ENCODE data around the gene IFI35. TPM values are rescaled to one million over a fixed set of nuclear protein-coding genes. Genes with fewer than 3 reads are reported as not detected.
"Not testable (repeated sequence)": the region's sequence is repeated elsewhere in the genome, so short reads cannot be mapped to it uniquely, and the experiment has no call there.

The IFI35 gene
- total RNA-seq, 1 donor from 2014 or later: 0.79 TPM

GRCh38 chr17:42975265-42975664 is 31.3 kb upstream of the IFI35 start:
- TF ChIP-seq CTCF (IDR thresholded peaks at IDR 0.05; ENCODE audit: insufficient read depth, low read length, severe bottlenecking): no peak
- FAIRE-seq: no peak
- Histone ChIP-seq H3K4me3 (ENCODE audit: low read depth, low read length) (no peak overlapping the region), H3K27me3 (ENCODE audit: control insufficient read depth, insufficient read depth, low read length) (no peaks in the 10 kb centered on the region), H3K36me3 (ENCODE audit: control insufficient read depth, insufficient read depth, low read length) (no peaks in the 10 kb centered on the region)
- DNase-seq (ENCODE audit: low read depth): no peak

GRCh38 chr17:42975701-42976100 is 30.9 kb upstream of the IFI35 start:
- FAIRE-seq; H3K36me3 ChIP-seq (ENCODE audit: control insufficient read depth, insufficient read depth, low read length); DNase-seq (ENCODE audit: low read depth); H3K27me3 ChIP-seq (ENCODE audit: control insufficient read depth, insufficient read depth, low read length); H3K4me3 ChIP-seq (ENCODE audit: low read depth, low read length): not testable (repeated sequence)

- no peak for TF ChIP-seq CTCF (IDR thresholded peaks at IDR 0.05; ENCODE audit: insufficient read depth, low read length, severe bottlenecking)
- Histone ChIP-seq H3K27me3 (ENCODE audit: control insufficient read depth, insufficient read depth, low read length) (no peaks in the 10 kb centered on the region), H3K4me3 (ENCODE audit: low read depth, low read length) (peak within 1 kb of the TSS; percentile 70), H3K36me3 (ENCODE audit: control insufficient read depth, insufficient read depth, low read length) (peaks cover 1% of the 10 kb centered on the region)
- DNase-seq (ENCODE audit: low read depth) (no peak), FAIRE-seq (no peak)
Observed at GRCh38 chr17:42979511-42980273, 26.9 kb upstream of the IFI35 start, which contains the start of gene PTGES3L. PTGES3L (minus strand) TSS chr17:42980080; CDS start chr17:42980053, 27 bp downstream.

- Histone ChIP-seq H3K27me3 (ENCODE audit: control insufficient read depth, insufficient read depth, low read length) (no peaks in the 10 kb centered on the region), H3K4me3 (ENCODE audit: low read depth, low read length) (peak within 1 kb of the TSS; percentile 70), H3K36me3 (ENCODE audit: control insufficient read depth, insufficient read depth, low read length) (peaks cover 1% of the 10 kb centered on the region)
- FAIRE-seq (no peak), DNase-seq (ENCODE audit: low read depth) (peak; percentile 63)
- no peak for TF ChIP-seq CTCF (IDR thresholded peaks at IDR 0.05; ENCODE audit: insufficient read depth, low read length, severe bottlenecking)
Observed at GRCh38 chr17:42980274-42980765, 26.3 kb upstream of the IFI35 start, which contains the start of gene RUNDC1. RUNDC1 (plus strand) TSS chr17:42980565; CDS start chr17:42980577, 12 bp downstream.

GRCh38 chr17:42980766-42981397 is 25.7 kb upstream of the IFI35 start:
- peak; percentile 62 for DNase-seq (ENCODE audit: low read depth)
- Histone ChIP-seq H3K4me3 (ENCODE audit: low read depth, low read length) (peak overlapping the region; percentile 70), H3K36me3 (ENCODE audit: control insufficient read depth, insufficient read depth, low read length) (peaks cover 1% of the 10 kb centered on the region), H3K27me3 (ENCODE audit: control insufficient read depth, insufficient read depth, low read length) (no peaks in the 10 kb centered on the region)
- FAIRE-seq: no peak
- peak; percentile 42 for TF ChIP-seq CTCF (IDR thresholded peaks at IDR 0.05; ENCODE audit: insufficient read depth, low read length, severe bottlenecking)

GRCh38 chr17:42982266-42982665 is 24.3 kb upstream of the IFI35 start:
- no peak overlapping the region for H3K4me3 ChIP-seq (ENCODE audit: low read depth, low read length)
- no peak for TF ChIP-seq CTCF (IDR thresholded peaks at IDR 0.05; ENCODE audit: insufficient read depth, low read length, severe bottlenecking)
- FAIRE-seq (no peak), DNase-seq (ENCODE audit: low read depth) (no peak)
- peaks cover 4% of the 10 kb centered on the region for H3K36me3 ChIP-seq (ENCODE audit: control insufficient read depth, insufficient read depth, low read length)
- no peaks in the 10 kb centered on the region for H3K27me3 ChIP-seq (ENCODE audit: control insufficient read depth, insufficient read depth, low read length)

Data from bronchial epithelial cell (primary cell).